A549 (cell line): Measurements from ENCODE around the gene HNRNPUL2. TPM values are rescaled to one million over a fixed set of nuclear protein-coding genes. Genes with fewer than 3 reads are reported as not detected.
A peak's percentile ranks its signal among the peaks of the same experiment; 100 is the strongest.
"Not testable (repeated sequence)": the region's sequence is repeated elsewhere in the genome, so short reads cannot be mapped to it uniquely, and the experiment has no call there.

ENCODE experiments used
- ATAC-seq, 2 experiments: fragments of 200-7000 bp in 1 of 2; fragments of >200 bp in 1 of 2; cut with Nextera tagmentation in 1 of 2; cut with Tn5 transposase in 1 of 2; 3 replicates each; pipeline versions ENCODE4 v1.8.0 to v1.9.1; 2018 to 2020; ENCODE audit warnings: mild to moderate bottlenecking in 1 of 2, moderate library complexity in 1 of 2
- CTCF ChIA-PET: fragments of 300-600 bp; sonication (Branson Sonifier 250); formaldehyde crosslinking; extraction: SDS; loops from one replicate; lab custom pipeline; 2021; ENCODE audit warnings: antibody characterized with exemption, inconsistent platforms; lab: Yijun Ruan, JAX
- POLR2A ChIA-PET: fragments of 350-600 bp; formaldehyde crosslinking; extraction: SDS; loops from one replicate; lab custom pipeline; 2021; ENCODE audit warnings: antibody characterized with exemption, inconsistent platforms; lab: Yijun Ruan, JAX
- DNase-seq, 2 experiments: peaks; one replicate each; pipeline versions ENCODE4 v3.0.0 to v3.0.0-alpha.2; 2011 to 2016; ENCODE audit warnings: low read depth in 1 of 2, low spot score in 1 of 2
- FAIRE-seq: peaks from 2 replicates; lab custom pipeline; 2011; peaks lifted over from hg19 to GRCh38; lab: Jason Lieb, UNC
- H3K27ac ChIP-seq, 2 experiments: fragments of >200 bp; sonication (Bioruptor Twin); formaldehyde crosslinking; 3 replicates each; pipeline ENCODE4 v1.5.1; 2016 to 2017
- H3K4me1 ChIP-seq: fragments of >200 bp; sonication (Bioruptor Twin); formaldehyde crosslinking; 3 replicates; pipeline ENCODE4 v1.6.1; 2016
- H3K4me2 ChIP-seq: fragments of >200 bp; sonication (Bioruptor Twin); formaldehyde crosslinking; 3 replicates; pipeline ENCODE4 v1.6.1; 2016
- H3K4me3 ChIP-seq: fragments of >200 bp; sonication (Bioruptor Twin); formaldehyde crosslinking; 3 replicates; pipeline ENCODE4 v1.5.1; 2016
- H3K9me3 ChIP-seq: fragments of >200 bp; sonication (Bioruptor Twin); formaldehyde crosslinking; 3 replicates; pipeline ENCODE4 v1.6.1; 2016
- ATOH8 ChIP-seq: fragments of 250-450 bp; sonication (Bioruptor Pico); IDR thresholded peaks from 2 replicates; pipeline ENCODE4 v1.5.0; 2020; ENCODE audit warnings: low read depth, mild to moderate bottlenecking, moderate library complexity
- BCL3 ChIP-seq: fragments of >200 bp; sonication (Bioruptor Twin); formaldehyde crosslinking; IDR thresholded peaks from 3 replicates; pipeline ENCODE4 v1.6.1; 2016
- BHLHE40 ChIP-seq: IDR thresholded peaks from 2 replicates; pipeline ENCODE4 v1.6.1; 2012; ENCODE audit warnings: low read depth, low read length, inconsistent platforms
- CEBPB ChIP-seq, 2 experiments: fragments of >200 bp in 1 of 2; sonication (Bioruptor Twin) in 1 of 2; formaldehyde crosslinking in 1 of 2; IDR thresholded peaks; 2 replicates each; pipeline ENCODE4 v1.6.1; 2012 to 2016
- CTCF ChIP-seq: fragments of >200 bp; sonication (Bioruptor Twin); formaldehyde crosslinking; IDR thresholded peaks from 3 replicates; pipeline ENCODE4 v1.5.1; 2016
- EHF ChIP-seq: fragments of 250-450 bp; sonication (Bioruptor Pico); IDR thresholded peaks from 2 replicates; pipeline ENCODE4 v1.5.0; 2020; ENCODE audit warnings: mild to moderate bottlenecking
- FOSL2 ChIP-seq, 2 experiments: fragments of 450-650 bp in 1 of 2; fragments of >200 bp in 1 of 2; sonication (Bioruptor Twin) in 1 of 2; formaldehyde crosslinking; IDR thresholded peaks; 2 replicates each; pipeline versions ENCODE4 v1.5.0 to v1.6.1; 2016 to 2020; ENCODE audit warnings: mild to moderate bottlenecking in 1 of 2, moderate library complexity in 1 of 2
- HDAC2 ChIP-seq: fragments of 200-600 bp; sonication (generic); IDR thresholded peaks from 2 replicates; pipeline ENCODE4 v1.6.1; 2016
- HES2 ChIP-seq: fragments of >200 bp; sonication (Bioruptor Twin); formaldehyde crosslinking; IDR thresholded peaks from 2 replicates; pipeline ENCODE4 v1.6.1; 2016
- HEYL ChIP-seq: fragments of 250-450 bp; sonication (Bioruptor Pico); IDR thresholded peaks from 2 replicates; pipeline ENCODE4 v1.8.0; 2021; ENCODE audit warnings: mild to moderate bottlenecking, moderate library complexity
- HOXA7 ChIP-seq: fragments of 250-450 bp; sonication (Bioruptor Pico); IDR thresholded peaks from 2 replicates; pipeline ENCODE4 v1.5.0; 2020; ENCODE audit warnings: mild to moderate bottlenecking, moderate library complexity
- JUN ChIP-seq, 2 experiments: fragments of >200 bp; sonication (Bioruptor Twin); formaldehyde crosslinking; IDR thresholded peaks; 2 replicates in 1 of 2; 3 replicates in 1 of 2; pipeline ENCODE4 v1.6.1; 2016 to 2017
- KDM5A ChIP-seq: fragments of 200-600 bp; sonication (generic); IDR thresholded peaks from 2 replicates; pipeline ENCODE4 v1.6.1; 2016; ENCODE audit warnings: antibody characterized with exemption, mild to moderate bottlenecking
- MAFK ChIP-seq: fragments of 450-650 bp; IDR thresholded peaks from 2 replicates; pipeline ENCODE4 v1.6.1; 2014; ENCODE audit not compliant: partially characterized antibody
- RAD21 ChIP-seq, 2 experiments: fragments of >200 bp in 1 of 2; sonication (Bioruptor Twin) in 1 of 2; formaldehyde crosslinking in 1 of 2; IDR thresholded peaks in 1 of 2; conservative IDR thresholded peaks in 1 of 2; 2 replicates in 1 of 2; 3 replicates in 1 of 2; pipeline ENCODE4 v1.6.1; 2012 to 2018; ENCODE audit warnings: inconsistent platforms in 1 of 2
- RCOR1 ChIP-seq: fragments of 150-350 bp; IDR thresholded peaks from 2 replicates; pipeline ENCODE4 v1.6.1; 2014; ENCODE audit warnings: antibody characterized with exemption, low read length, low read depth
- REST ChIP-seq: fragments of 200-600 bp; sonication (generic); IDR thresholded peaks from 2 replicates; pipeline ENCODE4 v1.6.1; 2016; ENCODE audit warnings: antibody characterized with exemption, mild to moderate bottlenecking, moderate library complexity
- RFX5 ChIP-seq: fragments of 450-650 bp; IDR thresholded peaks from 2 replicates; pipeline ENCODE4 v1.7.1; 2014; ENCODE audit warnings: antibody characterized with exemption, mild to moderate bottlenecking, moderate library complexity
- RNF2 ChIP-seq: fragments of 200-600 bp; sonication (generic); IDR thresholded peaks from 2 replicates; pipeline ENCODE4 v1.6.1; 2016; ENCODE audit warnings: low read depth, mild to moderate bottlenecking, antibody characterized with exemption, moderate library complexity, borderline replicate concordance
- ZFP36 ChIP-seq: fragments of 450-650 bp; IDR thresholded peaks from 2 replicates; pipeline ENCODE4 v1.6.1; 2014; ENCODE audit warnings: borderline replicate concordance; ENCODE audit not compliant: partially characterized antibody
- ZNF302 ChIP-seq: fragments of 250-450 bp; sonication (Bioruptor Pico); IDR thresholded peaks from 2 replicates; pipeline ENCODE4 v1.9.0; 2021; ENCODE audit warnings: inconsistent platforms, mild to moderate bottlenecking, moderate library complexity
- WGBS: methylation state at CpG from one replicate; pipeline ENCODE4 v1.1.6; 2017; ENCODE audit errors: missing lambda C conversion rate; 5-methylcytosine and 5-hydroxymethylcytosine counted together
- polyA plus RNA-seq, 4 experiments: library from polyadenylated mRNA; depleted of rRNA in 3 of 4; stranded (reverse); fragments of >200 nt; fragmentation: RNase III in 1 of 4; extraction: RNeasy Plus Mini Kit Qiagen cat#74134 plus additional on column Dnase treatment in 1 of 4; gene quantifications; 2 replicates in 3 of 4; 3 replicates in 1 of 4; pipeline ENCODE4 v1.2.3, GENCODE V29; 2011 to 2017

HNRNPUL2 gene
- polyA plus RNA-seq, 2 of the 4 experiments (the other 2 are of a cell fraction), result 31.4 to 74.4 TPM

- no peak for FAIRE-seq
- peaks cover 30% of the 10 kb centered on the region for H3K4me1 ChIP-seq
Measured at GRCh38 chr11:62676698-62677097, 50.6 kb downstream of the HNRNPUL2 start.

GRCh38 chr11:62675415-62675814 lies 51.8 kb downstream of the HNRNPUL2 start:
- H3K4me3 ChIP-seq, DNase-seq: not testable (repeated sequence)
- TF ChIP-seq MAFK, result peak; percentile 66
- TF ChIP-seq, all 56 proteins: peak for 1; not testable (repeated sequence) for 55
- H3K9me3 ChIP-seq, H3K27ac ChIP-seq, ATAC-seq, FAIRE-seq, H3K4me2 ChIP-seq: not testable (repeated sequence)
- CTCF ChIA-PET, result interaction anchor here (0.6 to 9.0 kb wide), 4 partner anchors 12 to 281 kb away, joined by 3 to 72 read pairs (median 5); partner anchors contain the start of gene LRRN4CL
- POLR2A ChIA-PET, result interaction anchor here (0.6 to 2.8 kb wide), 5 partner anchors 8 to 84 kb away, joined by 3 to 36 read pairs (median 5); partner anchors contain the start of genes C11orf98, CSKMT, INTS5 and TUT1
- 97% methylated on average over 10 of the region's 10 CpGs for WGBS
- peaks cover 25% of the 10 kb centered on the region for H3K4me1 ChIP-seq

More at GRCh38 chr11:62676698-62677097, 50.6 kb downstream of the HNRNPUL2 start:
- DNase-seq, result no peak
- ChIA-PET CTCF (interaction anchor here (0.9 to 9.0 kb wide), 6 partner anchors 8 to 93 kb away, joined by 3 to 72 read pairs (median 4); partner anchors contain the start of genes EML3 and LRRN4CL), POLR2A (interaction anchor here (0.6 to 1.8 kb wide), 6 partner anchors 10 to 110 kb away, joined by 3 to 11 read pairs (median 4); partner anchors contain the start of genes C11orf98, CSKMT, HNRNPUL2 and INTS5)
- H3K9me3 ChIP-seq, result no peaks in the 10 kb centered on the region
- H3K27ac ChIP-seq, result no peak overlapping the region
- H3K4me3 ChIP-seq, result no peak overlapping the region
- TF ChIP-seq FOSL2 (IDR thresholded peaks at IDR 0.05) (no peak), FOSL2 (CRISPR knock-in tag; IDR thresholded peaks at IDR 0.05) (no peak)
- no peak overlapping the region for H3K4me2 ChIP-seq
- 53% methylated on average over 6 of the region's 6 CpGs for WGBS
- no peak for ATAC-seq

- WGBS, result 50% methylated on average over 2 of the region's 2 CpGs
- ATAC-seq (no peak), DNase-seq (no peak), FAIRE-seq (no peak)
- H3K4me2 ChIP-seq, result peak overlapping the region; percentile 64
- no peak overlapping the region for H3K4me3 ChIP-seq
- H3K27ac ChIP-seq, result peak overlapping the region in 1 of 2 experiments; percentile 98; a peak in 4 of 6 replicates
- no peaks in the 10 kb centered on the region for H3K9me3 ChIP-seq
- no peak for TF ChIP-seq RCOR1
- no peak for TF ChIP-seq ZNF302 (CRISPR knock-in tag)
- no peak for TF ChIP-seq RFX5
- no peak for TF ChIP-seq KDM5A
- TF ChIP-seq ZFP36, result no peak
- no peak for TF ChIP-seq EHF (CRISPR knock-in tag)
- no peak for TF ChIP-seq HEYL
- no peak for TF ChIP-seq ATOH8 (CRISPR knock-in tag)
- no peak for TF ChIP-seq JUN (IDR thresholded peaks at IDR 0.05)
- no peak for TF ChIP-seq REST
- TF ChIP-seq BCL3, result no peak
- no peak for TF ChIP-seq RNF2
- no peak for TF ChIP-seq HDAC2
- no peak for TF ChIP-seq HOXA7 (CRISPR knock-in tag)
- TF ChIP-seq CTCF, result no peak
- no peak for TF ChIP-seq HES2
- TF ChIP-seq RAD21 (conservative IDR thresholded peaks at IDR 0.05 in 1 of 2, IDR thresholded peaks at IDR 0.05 in 1 of 2), result no peak
- no peak for TF ChIP-seq BHLHE40
- TF ChIP-seq CEBPB (IDR thresholded peaks at IDR 0.05), result no peak
- POLR2A ChIA-PET, result interaction anchor here (0.6 to 2.8 kb wide), 3 partner anchors 8 to 81 kb away, joined by 3 to 36 read pairs (median 4); partner anchors contain the start of genes C11orf98, CSKMT, LRRN4CL and TUT1
- peaks cover 31% of the 10 kb centered on the region for H3K4me1 ChIP-seq
- CTCF ChIA-PET, result interaction anchor here (1.1 to 9.0 kb wide), 5 partner anchors 8 to 114 kb away, joined by 3 to 72 read pairs (median 7); partner anchors contain the start of genes BSCL2, C11orf98, GNG3 and LRRN4CL
Measured at GRCh38 chr11:62673196-62673525, 54.1 kb downstream of the HNRNPUL2 start.
